SU-DHL-6 (cell line): Measurements from ENCODE around the gene ADAMTS16.

Source experiments
- H2AFZ ChIP-seq: fragments of 200-600 bp; sonication (generic); 2 replicates; pipeline ENCODE4 v1.6.1; 2014; ENCODE audit warnings: low read depth, mild to moderate bottlenecking, moderate library complexity, mixed read lengths, antibody characterized with exemption, low read length; ENCODE audit not compliant: severe bottlenecking
- H3F3A ChIP-seq: fragments of 200-600 bp; shearing (Covaris generic); 2 replicates; pipeline ENCODE4 v1.6.0; 2016; ENCODE audit warnings: antibody characterized with exemption, mild to moderate bottlenecking; ENCODE audit not compliant: insufficient read depth
- H3K27ac ChIP-seq: fragments of 200-600 bp; sonication (generic); 2 replicates; pipeline ENCODE4 v1.5.1; 2016; ENCODE audit warnings: low read depth, mild to moderate bottlenecking, low read length, moderate library complexity, mixed read lengths
- H3K27me3 ChIP-seq: fragments of 200-600 bp; sonication (generic), shearing (Covaris generic); 2 replicates; pipeline ENCODE4 v1.6.0; 2014; ENCODE audit warnings: mild to moderate bottlenecking, low read length
- H3K36me3 ChIP-seq: fragments of 200-600 bp; sonication (generic); 2 replicates; pipeline ENCODE4 v1.6.1; 2014; ENCODE audit warnings: mild to moderate bottlenecking, low read length, mixed read lengths
- H3K4me2 ChIP-seq: fragments of 300-600, 200-600 bp; shearing (Covaris generic), sonication (generic); 2 replicates; pipeline ENCODE4 v1.6.0; 2014; ENCODE audit warnings: low read length, low read depth, mild to moderate bottlenecking; ENCODE audit not compliant: poor library complexity, severe bottlenecking
- H3K4me3 ChIP-seq: fragments of 200-600 bp; sonication (generic); 2 replicates; pipeline ENCODE4 v1.5.1; 2014; ENCODE audit warnings: antibody characterized with exemption, low read length, mild to moderate bottlenecking, mixed read lengths; ENCODE audit not compliant: insufficient read depth, poor library complexity, severe bottlenecking
- H3K79me2 ChIP-seq: fragments of 200-600 bp; sonication (generic); 2 replicates; pipeline ENCODE4 v1.6.1; 2014; ENCODE audit warnings: mild to moderate bottlenecking, low read length, moderate library complexity; ENCODE audit not compliant: insufficient read depth
- H3K9ac ChIP-seq: fragments of 200-600 bp; sonication (generic); 2 replicates; pipeline ENCODE4 v1.7.0; 2014; ENCODE audit warnings: mild to moderate bottlenecking, low read length
- H3K9me2 ChIP-seq: fragments of 200-600 bp; sonication (generic); replicated peaks from 2 replicates; pipeline ENCODE4 v1.6.1; 2014; ENCODE audit warnings: low read length; ENCODE audit not compliant: insufficient read depth
- H3K9me3 ChIP-seq: fragments of 200-600 bp; sonication (generic); 2 replicates; pipeline ENCODE4 v1.6.1; 2014; ENCODE audit warnings: low read length, mixed read lengths; ENCODE audit not compliant: insufficient read depth
- H4K20me1 ChIP-seq: fragments of 200-600 bp; sonication (generic); 2 replicates; pipeline ENCODE4 v1.6.1; 2014; ENCODE audit warnings: low read depth, mild to moderate bottlenecking, antibody characterized with exemption, low read length, moderate library complexity, mixed read lengths
- EZH2phosphoT487 ChIP-seq: fragments of 200-600 bp; sonication (generic), shearing (Covaris generic); conservative IDR thresholded peaks from 2 replicates; pipeline ENCODE4 v1.6.1; 2018; ENCODE audit warnings: mild to moderate bottlenecking, antibody characterized with exemption, low read length, moderate library complexity, mixed read lengths
- TF ChIP-seq, protein P1 (sequence below): fragments of 200-600 bp; sonication (generic); IDR thresholded peaks from one replicate; pipeline ENCODE4 v1.5.1; 2017; ENCODE audit warnings: antibody characterized with exemption, mild to moderate bottlenecking, low read length, moderate library complexity; ENCODE audit not compliant: insufficient read depth, poor library complexity, severe bottlenecking

ADAMTS16 gene

GRCh38 chr5:5297432-5298067, 157.4 kb downstream of the ADAMTS16 start:
- H3K79me2 ChIP-seq = no peaks in the 10 kb centered on the region
- H3K27ac ChIP-seq = no peak overlapping the region
- no peak overlapping the region for H3K4me2 ChIP-seq
- no peaks in the 10 kb centered on the region for H3K9me3 ChIP-seq
- no peak overlapping the region for H3K4me3 ChIP-seq
- H3K27me3 ChIP-seq = no peaks in the 10 kb centered on the region
- TF ChIP-seq, protein P1, sequence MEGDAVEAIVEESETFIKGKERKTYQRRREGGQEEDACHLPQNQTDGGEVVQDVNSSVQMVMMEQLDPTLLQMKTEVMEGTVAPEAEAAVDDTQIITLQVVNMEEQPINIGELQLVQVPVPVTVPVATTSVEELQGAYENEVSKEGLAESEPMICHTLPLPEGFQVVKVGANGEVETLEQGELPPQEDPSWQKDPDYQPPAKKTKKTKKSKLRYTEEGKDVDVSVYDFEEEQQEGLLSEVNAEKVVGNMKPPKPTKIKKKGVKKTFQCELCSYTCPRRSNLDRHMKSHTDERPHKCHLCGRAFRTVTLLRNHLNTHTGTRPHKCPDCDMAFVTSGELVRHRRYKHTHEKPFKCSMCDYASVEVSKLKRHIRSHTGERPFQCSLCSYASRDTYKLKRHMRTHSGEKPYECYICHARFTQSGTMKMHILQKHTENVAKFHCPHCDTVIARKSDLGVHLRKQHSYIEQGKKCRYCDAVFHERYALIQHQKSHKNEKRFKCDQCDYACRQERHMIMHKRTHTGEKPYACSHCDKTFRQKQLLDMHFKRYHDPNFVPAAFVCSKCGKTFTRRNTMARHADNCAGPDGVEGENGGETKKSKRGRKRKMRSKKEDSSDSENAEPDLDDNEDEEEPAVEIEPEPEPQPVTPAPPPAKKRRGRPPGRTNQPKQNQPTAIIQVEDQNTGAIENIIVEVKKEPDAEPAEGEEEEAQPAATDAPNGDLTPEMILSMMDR = no peak
- no peak for TF ChIP-seq EZH2phosphoT487
- H3K9me2 ChIP-seq = no peaks in the 10 kb centered on the region
- no peak overlapping the region for H3K9ac ChIP-seq
- no peaks in the 10 kb centered on the region for H4K20me1 ChIP-seq
- no peak overlapping the region for H2AFZ ChIP-seq
- no peaks in the 10 kb centered on the region for H3K36me3 ChIP-seq
- no peaks in the 10 kb centered on the region for H3F3A ChIP-seq

DNA sequence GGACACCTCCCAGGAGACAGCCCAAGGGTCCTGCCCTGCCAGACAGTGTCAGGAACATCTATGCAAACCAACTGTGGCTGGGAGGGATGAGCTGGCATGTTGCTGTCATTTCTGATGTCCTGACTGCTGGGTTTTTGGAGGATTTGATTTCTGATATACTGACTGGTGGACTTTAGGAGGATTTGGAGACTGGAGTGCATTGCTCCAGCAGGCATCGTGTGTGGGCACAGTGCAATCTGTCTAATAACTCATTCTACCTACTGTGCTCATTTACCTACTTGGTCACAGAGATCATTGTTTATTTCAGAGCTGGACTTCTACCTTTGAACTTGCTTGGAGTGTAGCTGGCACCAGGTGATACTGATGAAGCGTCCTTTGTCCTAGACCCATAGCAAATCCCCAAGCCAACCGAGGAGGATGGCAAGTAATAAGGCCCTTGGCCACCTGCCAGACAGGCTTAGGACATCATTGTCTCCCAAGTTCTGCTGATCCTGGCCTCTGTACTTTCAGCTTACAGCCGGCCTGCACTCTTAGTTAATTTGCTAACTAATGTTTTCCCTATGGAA, 158.0 kb downstream of the ADAMTS16 start:
- H3K9me2 ChIP-seq = no peaks in the 10 kb centered on the region
- no peak overlapping the region for H2AFZ ChIP-seq
- TF ChIP-seq, protein P1 = no peak
- H3K36me3 ChIP-seq = no peaks in the 10 kb centered on the region
- H3K79me2 ChIP-seq = no peaks in the 10 kb centered on the region
- H3K9me3 ChIP-seq = no peaks in the 10 kb centered on the region
- H3F3A ChIP-seq = no peaks in the 10 kb centered on the region
- H3K4me3 ChIP-seq = no peak overlapping the region
- no peaks in the 10 kb centered on the region for H4K20me1 ChIP-seq
- no peak overlapping the region for H3K9ac ChIP-seq
- no peak overlapping the region for H3K27ac ChIP-seq
- H3K4me2 ChIP-seq = no peak overlapping the region
- no peaks in the 10 kb centered on the region for H3K27me3 ChIP-seq

DNA sequence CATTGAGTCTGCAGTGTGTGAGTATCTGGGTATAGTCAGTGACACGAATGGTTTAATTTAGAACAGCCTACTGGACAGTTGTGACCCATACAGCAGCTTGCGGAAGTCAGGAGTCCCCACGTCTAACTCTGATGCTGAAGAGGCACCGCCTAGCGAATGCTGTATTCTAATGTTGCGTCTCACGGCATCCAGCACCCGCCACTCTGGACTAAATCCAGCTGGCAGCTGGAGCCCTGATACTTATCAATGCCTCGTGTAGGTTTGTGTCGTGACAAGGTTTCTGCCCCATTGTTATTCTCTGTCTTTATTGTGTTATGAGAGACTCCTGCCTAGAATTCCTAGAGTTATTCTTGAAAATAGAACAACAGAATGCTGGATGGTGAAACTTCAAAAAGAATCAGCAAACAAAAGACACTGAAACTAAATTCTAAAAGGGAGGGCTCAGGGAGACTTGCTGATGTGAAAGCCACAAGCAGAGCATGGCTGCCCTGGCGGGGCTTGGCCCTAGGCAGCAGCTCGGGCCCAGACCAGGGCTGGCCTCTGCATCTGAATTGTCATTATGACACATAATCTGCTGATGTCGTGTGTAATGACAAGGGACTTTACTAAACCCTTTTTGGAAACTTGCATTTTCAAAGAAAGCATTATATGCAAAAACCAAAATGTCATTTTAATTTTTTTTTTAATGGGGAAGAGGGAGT, 158.9 kb downstream of the ADAMTS16 start:
- Histone ChIP-seq H3F3A (no peaks in the 10 kb centered on the region), H3K9me2 (no peaks in the 10 kb centered on the region), H3K36me3 (no peaks in the 10 kb centered on the region), H3K9ac (no peak overlapping the region), H2AFZ (no peak overlapping the region), H3K4me2 (no peak overlapping the region), H3K79me2 (no peaks in the 10 kb centered on the region), H4K20me1 (no peaks in the 10 kb centered on the region), H3K9me3 (no peaks in the 10 kb centered on the region), H3K4me3 (no peak overlapping the region), H3K27ac (no peak overlapping the region), H3K27me3 (no peaks in the 10 kb centered on the region)
- TF ChIP-seq, protein P1 = no peak
- TF ChIP-seq EZH2phosphoT487 = no peak
